NCI-H2029 treated with DMSO at 0.1 percent for 48 hours (cell line): ENCODE measurements around the gene OR52A5.

Source experiments
- DNase-seq: peaks from one replicate; lab custom pipeline; 2025; lab: John Stamatoyannopoulos, UW

Gene OR52A5

DNA sequence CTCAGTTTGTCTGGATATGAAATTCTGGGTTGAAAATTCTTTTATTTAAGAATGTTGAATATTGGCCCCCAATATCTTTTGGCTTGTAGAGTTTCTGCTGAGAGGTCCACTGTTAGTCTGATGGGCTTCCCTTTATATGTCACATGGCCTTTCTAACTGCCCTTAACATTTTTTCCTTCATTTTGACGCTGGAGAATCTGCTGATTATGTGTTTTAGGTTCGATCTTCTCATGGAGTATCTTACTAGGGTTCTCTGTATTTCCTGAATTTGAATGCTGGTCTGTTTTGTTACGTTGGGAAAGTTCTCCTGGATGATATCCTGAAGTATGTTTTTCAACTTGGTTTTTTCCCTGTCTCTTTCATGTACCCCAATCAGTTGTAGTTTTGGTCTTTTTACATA, 22.8 kb downstream of the OR52A5 start:
- DNase-seq: no peak

DNA sequence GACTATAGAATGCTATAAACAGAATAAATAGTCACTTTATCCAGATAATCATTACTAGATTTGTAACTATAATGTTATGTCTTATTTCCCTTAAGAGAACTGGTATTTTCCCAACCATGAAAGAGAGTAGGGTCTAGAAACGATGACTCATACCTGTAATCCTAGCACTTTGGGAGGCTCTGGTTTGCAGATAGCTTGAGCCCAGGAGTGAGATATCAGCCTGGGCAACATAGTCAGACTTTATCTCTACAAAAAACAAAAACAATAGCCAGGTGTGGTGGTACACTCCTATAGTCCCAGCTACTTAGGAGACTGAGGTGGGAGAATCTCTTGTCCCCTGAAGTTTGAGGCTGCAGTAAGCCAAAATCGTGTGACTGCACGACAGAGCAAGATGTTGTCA, 30.9 kb downstream of the OR52A5 start:
- no peak for DNase-seq

- no peak for DNase-seq
Measured at GRCh38 chr11:5103066-5103465, 35.1 kb downstream of the OR52A5 start.

DNA sequence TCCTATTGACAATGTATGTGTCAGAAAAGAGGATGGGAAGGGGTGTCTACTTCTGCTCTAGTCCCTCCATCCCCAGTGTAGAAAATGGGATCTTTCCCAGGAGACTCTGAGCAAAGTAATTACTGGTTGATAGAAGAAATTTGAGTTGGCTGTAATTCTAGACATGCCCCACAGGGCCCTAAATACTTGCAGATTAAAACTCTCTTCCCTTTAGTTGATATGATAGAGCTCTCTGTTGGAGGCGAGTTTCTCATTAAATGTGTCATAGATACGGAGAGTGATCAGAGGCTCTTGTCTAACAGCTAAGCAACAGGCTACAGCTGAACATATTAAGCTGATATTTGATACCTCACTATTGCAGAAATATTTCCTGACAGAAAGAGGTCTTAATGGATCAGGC, 35.9 kb downstream of the OR52A5 start:
- DNase-seq: no peak

DNA sequence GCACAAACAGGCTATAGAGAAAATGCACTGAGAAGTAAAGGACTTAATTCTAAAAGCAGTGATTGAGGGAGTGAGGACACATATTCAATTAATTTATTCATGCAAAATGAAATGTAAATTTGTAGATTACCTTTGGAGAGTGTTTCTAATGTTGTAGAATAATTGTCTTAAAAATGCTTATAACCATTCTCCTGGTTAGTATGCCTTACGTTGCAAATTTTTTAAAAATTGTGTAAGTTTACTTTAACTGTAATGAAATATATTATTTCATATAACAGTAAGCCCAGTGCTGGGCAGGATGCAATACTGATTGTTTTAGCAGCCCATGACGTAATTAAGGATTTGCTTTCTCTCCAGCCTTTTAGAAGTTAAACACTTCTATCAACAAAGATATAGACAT, 42.1 kb downstream of the OR52A5 start:
- no peak for DNase-seq

DNA sequence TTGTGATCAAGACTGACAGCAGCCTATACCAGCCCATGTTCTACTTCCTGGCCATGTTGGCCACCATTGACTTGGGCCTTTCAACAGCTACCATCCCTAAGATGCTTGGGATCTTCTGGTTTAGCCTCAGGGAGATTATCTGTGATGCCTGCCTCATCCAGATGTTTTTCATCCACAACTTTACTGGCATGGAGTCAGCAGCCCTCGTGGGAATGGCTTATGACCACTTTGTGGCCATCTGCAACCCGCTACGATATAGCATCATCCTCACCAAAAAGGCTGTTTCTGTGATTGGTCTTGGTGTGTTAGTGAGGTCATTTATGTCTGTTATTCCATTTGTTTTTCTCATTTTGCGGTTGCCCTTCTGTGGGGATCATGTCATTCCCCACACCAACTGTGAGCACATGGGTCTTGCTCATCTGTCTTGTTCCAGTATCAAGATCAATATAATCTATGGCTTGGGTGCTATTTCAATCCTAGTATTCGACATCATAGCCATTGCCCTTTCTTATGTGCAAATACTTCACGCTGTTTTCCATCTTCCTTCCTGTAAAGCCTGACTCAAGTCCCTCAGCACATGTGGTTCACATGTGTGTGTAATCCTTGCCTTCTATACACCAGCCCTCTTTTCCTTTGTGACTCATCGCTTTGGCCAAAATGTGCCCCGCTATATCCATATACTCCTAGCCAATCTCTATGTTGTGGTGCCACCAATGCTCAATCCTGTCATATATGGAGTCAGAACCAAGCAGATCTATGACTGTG, 45.2 kb downstream of the OR52A5 start:
- DNase-seq: no peak

- no peak for DNase-seq
Measured at GRCh38 chr11:5090668-5091067, 47.5 kb downstream of the OR52A5 start.

DNA sequence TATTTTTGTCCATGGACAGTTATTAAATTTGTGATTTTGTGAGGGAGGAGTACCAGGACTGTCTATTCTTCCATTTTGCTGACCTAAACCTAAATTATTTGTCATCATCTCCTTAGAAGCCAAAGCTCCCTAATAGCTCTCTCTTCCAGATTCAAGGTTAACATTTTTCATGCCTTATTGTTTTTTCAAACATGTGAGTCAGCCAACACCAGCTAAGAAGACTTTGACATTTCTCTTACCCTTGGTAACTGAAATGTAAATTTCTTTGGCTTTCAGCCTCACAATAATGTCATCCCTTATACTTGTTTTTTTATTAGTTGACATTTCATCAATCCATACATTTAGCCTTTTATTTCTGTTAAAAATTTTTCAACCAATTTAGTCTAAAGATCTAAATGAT, 49.6 kb downstream of the OR52A5 start:
- no peak for DNase-seq

GRCh38 chr11:5083602-5084001, 54.6 kb downstream of the OR52A5 start:
- DNase-seq: no peak

- no peak for DNase-seq
Measured at GRCh38 chr11:5081405-5081804, 56.8 kb downstream of the OR52A5 start.
